ENCODE results near the gene PIP5K1C.

GRCh38 chr19:3674784-3675543 is 25.3 kb downstream of the PIP5K1C start:
- no peak for TF ChIP-seq CTCF (IDR thresholded peaks at IDR 0.05)
- TF ChIP-seq ZNF138 (CRISPR knock-in tag; conservative IDR thresholded peaks at IDR 0.05), result no peak
- no peak for TF ChIP-seq ZNF121 (CRISPR knock-in tag; IDR thresholded peaks at IDR 0.05)
- TF ChIP-seq HMGA2 (CRISPR knock-in tag; IDR thresholded peaks at IDR 0.05), result no peak
- no peak for TF ChIP-seq GABPB1 (CRISPR knock-in tag; IDR thresholded peaks at IDR 0.05)
- TF ChIP-seq FOXP4 (CRISPR knock-in tag; IDR thresholded peaks at IDR 0.05), result no peak
- TF ChIP-seq JUN (CRISPR knock-in tag; IDR thresholded peaks at IDR 0.05), result no peak
- TF ChIP-seq SP1 (CRISPR knock-in tag; conservative IDR thresholded peaks at IDR 0.05), result no peak
- no peak for TF ChIP-seq USF2 (CRISPR knock-in tag; IDR thresholded peaks at IDR 0.05)
- TF ChIP-seq MAX (CRISPR knock-in tag; IDR thresholded peaks at IDR 0.05), result no peak
- TF ChIP-seq ELF4 (CRISPR knock-in tag; IDR thresholded peaks at IDR 0.05; ENCODE audit: low read depth), result no peak
